ENCODE measurements around the gene ENTPD7. TPM values are rescaled to one million over a fixed set of nuclear protein-coding genes. Genes with fewer than 3 reads are reported as not detected.
A peak's percentile ranks its signal among the peaks of the same experiment; 100 is the strongest.

ENTPD7 gene
- total and polyA plus RNA-seq, 9 of the 15 experiments (the other 6 are each of a cell fraction or from before 2014, with no cell fraction given): 1.4 to 13.9 (median 8.5) TPM

DNA sequence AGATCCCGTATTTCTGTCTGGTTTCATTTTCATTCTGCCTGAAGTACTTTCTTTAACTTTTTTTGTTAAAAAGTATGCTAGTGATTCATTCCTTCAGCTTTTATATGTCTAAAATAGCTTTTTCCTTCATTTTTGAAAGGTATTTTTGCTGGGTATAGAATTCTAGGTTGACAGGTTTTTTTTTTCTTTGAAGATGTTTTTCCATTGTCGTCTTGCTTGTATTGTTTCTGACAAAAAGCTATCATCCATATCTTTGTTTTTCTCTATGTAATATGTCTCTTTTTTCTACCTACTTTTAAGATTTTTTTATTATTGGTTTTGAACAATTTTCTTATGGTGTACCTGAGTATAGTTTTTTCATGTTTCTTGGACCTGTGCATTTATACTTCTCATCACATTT, 81.0 kb downstream of the ENTPD7 start (continued):
- TF ChIP-seq RBM39 (optimal IDR thresholded peaks at IDR 0.05; ENCODE audit: low read depth, low read length): no peak
- TF ChIP-seq ZNF445 (CRISPR knock-in tag; IDR thresholded peaks at IDR 0.05; ENCODE audit: low read depth): no peak
- TF ChIP-seq, protein P1, sequence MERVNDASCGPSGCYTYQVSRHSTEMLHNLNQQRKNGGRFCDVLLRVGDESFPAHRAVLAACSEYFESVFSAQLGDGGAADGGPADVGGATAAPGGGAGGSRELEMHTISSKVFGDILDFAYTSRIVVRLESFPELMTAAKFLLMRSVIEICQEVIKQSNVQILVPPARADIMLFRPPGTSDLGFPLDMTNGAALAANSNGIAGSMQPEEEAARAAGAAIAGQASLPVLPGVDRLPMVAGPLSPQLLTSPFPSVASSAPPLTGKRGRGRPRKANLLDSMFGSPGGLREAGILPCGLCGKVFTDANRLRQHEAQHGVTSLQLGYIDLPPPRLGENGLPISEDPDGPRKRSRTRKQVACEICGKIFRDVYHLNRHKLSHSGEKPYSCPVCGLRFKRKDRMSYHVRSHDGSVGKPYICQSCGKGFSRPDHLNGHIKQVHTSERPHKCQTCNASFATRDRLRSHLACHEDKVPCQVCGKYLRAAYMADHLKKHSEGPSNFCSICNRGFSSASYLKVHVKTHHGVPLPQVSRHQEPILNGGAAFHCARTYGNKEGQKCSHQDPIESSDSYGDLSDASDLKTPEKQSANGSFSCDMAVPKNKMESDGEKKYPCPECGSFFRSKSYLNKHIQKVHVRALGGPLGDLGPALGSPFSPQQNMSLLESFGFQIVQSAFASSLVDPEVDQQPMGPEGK (CRISPR knock-in tag; IDR thresholded peaks at IDR 0.05; ENCODE audit: borderline replicate concordance): no peak
- peak in 1 of 2 experiments; percentile 55; a peak in 1 of 3 replicates for TF ChIP-seq CBX3 (IDR thresholded peaks at IDR 0.05; ENCODE audit: borderline replicate concordance in 1 of 2, low read length in 2 of 2)
- no peak for TF ChIP-seq IFI16 (CRISPR knock-in tag; IDR thresholded peaks at IDR 0.05)
- TF ChIP-seq, protein P2, sequence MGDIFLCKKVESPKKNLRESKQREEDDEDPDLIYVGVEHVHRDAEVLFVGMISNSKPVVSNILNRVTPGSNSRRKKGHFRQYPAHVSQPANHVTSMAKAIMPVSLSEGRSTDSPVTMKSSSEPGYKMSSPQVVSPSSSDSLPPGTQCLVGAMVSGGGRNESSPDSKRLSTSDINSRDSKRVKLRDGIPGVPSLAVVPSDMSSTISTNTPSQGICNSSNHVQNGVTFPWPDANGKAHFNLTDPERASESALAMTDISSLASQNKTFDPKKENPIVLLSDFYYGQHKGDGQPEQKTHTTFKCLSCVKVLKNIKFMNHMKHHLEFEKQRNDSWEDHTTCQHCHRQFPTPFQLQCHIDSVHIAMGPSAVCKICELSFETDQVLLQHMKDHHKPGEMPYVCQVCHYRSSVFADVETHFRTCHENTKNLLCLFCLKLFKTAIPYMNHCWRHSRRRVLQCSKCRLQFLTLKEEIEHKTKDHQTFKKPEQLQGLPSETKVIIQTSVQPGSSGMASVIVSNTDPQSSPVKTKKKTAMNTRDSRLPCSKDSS (IDR thresholded peaks at IDR 0.05; ENCODE audit: low read depth, partially characterized antibody): peak; percentile 40
- TF ChIP-seq, protein P3, sequence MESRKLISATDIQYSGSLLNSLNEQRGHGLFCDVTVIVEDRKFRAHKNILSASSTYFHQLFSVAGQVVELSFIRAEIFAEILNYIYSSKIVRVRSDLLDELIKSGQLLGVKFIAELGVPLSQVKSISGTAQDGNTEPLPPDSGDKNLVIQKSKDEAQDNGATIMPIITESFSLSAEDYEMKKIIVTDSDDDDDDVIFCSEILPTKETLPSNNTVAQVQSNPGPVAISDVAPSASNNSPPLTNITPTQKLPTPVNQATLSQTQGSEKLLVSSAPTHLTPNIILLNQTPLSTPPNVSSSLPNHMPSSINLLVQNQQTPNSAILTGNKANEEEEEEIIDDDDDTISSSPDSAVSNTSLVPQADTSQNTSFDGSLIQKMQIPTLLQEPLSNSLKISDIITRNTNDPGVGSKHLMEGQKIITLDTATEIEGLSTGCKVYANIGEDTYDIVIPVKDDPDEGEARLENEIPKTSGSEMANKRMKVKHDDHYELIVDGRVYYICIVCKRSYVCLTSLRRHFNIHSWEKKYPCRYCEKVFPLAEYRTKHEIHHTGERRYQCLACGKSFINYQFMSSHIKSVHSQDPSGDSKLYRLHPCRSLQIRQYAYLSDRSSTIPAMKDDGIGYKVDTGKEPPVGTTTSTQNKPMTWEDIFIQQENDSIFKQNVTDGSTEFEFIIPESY (CRISPR knock-in tag; IDR thresholded peaks at IDR 0.05): no peak
- no peak for TF ChIP-seq MECOM (CRISPR knock-in tag; IDR thresholded peaks at IDR 0.05)
- TF ChIP-seq, protein P4, sequence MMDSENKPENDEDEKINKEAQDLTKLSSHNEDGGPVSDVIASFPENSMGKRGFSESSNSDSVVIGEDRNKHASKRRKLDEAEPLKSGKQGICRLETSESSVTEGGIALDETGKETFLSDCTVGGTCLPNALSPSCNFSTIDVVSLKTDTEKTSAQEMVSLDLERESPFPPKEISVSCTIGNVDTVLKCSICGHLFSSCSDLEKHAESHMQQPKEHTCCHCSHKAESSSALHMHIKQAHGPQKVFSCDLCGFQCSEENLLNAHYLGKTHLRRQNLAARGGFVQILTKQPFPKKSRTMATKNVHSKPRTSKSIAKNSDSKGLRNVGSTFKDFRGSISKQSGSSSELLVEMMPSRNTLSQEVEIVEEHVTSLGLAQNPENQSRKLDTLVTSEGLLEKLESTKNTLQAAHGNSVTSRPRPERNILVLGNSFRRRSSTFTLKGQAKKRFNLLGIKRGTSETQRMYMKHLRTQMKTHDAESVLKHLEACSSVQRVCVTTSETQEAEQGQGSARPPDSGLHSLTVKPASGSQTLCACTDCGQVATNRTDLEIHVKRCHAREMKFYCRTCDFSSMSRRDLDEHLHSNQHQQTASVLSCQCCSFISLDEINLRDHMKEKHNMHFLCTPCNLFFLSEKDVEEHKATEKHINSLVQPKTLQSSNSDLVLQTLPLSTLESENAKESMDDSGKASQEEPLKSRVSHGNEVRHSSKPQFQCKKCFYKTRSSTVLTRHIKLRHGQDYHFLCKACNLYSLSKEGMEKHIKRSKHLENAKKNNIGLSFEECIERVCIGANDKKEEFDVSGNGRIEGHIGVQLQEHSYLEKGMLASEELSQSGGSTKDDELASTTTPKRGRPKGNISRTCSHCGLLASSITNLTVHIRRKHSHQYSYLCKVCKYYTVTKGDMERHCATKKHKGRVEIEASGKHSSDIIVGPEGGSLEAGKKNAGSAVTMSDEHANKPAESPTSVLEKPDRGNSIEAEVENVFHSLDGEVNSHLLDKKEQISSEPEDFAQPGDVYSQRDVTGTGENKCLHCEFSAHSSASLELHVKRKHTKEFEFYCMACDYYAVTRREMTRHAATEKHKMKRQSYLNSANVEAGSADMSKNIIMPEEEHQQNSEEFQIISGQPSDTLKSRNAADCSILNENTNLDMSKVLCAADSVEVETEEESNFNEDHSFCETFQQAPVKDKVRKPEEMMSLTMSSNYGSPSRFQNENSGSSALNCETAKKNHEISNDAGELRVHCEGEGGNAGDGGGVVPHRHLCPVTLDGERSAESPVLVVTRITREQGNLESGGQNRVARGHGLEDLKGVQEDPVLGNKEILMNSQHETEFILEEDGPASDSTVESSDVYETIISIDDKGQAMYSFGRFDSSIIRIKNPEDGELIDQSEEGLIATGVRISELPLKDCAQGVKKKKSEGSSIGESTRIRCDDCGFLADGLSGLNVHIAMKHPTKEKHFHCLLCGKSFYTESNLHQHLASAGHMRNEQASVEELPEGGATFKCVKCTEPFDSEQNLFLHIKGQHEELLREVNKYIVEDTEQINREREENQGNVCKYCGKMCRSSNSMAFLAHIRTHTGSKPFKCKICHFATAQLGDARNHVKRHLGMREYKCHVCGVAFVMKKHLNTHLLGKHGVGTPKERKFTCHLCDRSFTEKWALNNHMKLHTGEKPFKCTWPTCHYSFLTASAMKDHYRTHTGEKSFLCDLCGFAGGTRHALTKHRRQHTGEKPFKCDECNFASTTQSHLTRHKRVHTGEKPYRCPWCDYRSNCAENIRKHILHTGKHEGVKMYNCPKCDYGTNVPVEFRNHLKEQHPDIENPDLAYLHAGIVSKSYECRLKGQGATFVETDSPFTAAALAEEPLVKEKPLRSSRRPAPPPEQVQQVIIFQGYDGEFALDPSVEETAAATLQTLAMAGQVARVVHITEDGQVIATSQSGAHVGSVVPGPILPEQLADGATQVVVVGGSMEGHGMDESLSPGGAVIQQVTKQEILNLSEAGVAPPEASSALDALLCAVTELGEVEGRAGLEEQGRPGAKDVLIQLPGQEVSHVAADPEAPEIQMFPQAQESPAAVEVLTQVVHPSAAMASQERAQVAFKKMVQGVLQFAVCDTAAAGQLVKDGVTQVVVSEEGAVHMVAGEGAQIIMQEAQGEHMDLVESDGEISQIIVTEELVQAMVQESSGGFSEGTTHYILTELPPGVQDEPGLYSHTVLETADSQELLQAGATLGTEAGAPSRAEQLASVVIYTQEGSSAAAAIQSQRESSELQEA (IDR thresholded peaks at IDR 0.05; ENCODE audit: low read depth): no peak
- TF ChIP-seq NFIX (CRISPR knock-in tag; IDR thresholded peaks at IDR 0.05; ENCODE audit: low read depth): no peak
- TF ChIP-seq CBFB (CRISPR knock-in tag; IDR thresholded peaks at IDR 0.05): no peak
- no peak for TF ChIP-seq POLR2AphosphoS5 (IDR thresholded peaks at IDR 0.05; ENCODE audit: control insufficient read depth, insufficient read depth, low read depth, low read length)
- TF ChIP-seq TRIM28 (IDR thresholded peaks at IDR 0.05): peak; percentile 48; the same call in 1 of the 2 replicates
